NCI-H2107 (cell line): ENCODE data around the gene DMKN.
"Not testable (repeated sequence)": the region's sequence is repeated elsewhere in the genome, so short reads cannot be mapped to it uniquely, and the experiment has no call there.

ENCODE experiments used
- DNase-seq: peaks from one replicate; lab custom pipeline; 2025; lab: John Stamatoyannopoulos, UW

DMKN gene

GRCh38 chr19:35461788-35462187, 51.7 kb downstream of the DMKN start:
- not testable (repeated sequence) for DNase-seq

- no peak for DNase-seq
Measured at GRCh38 chr19:35461060-35461459, 52.4 kb downstream of the DMKN start.

GRCh38 chr19:35460608-35461007, 52.8 kb downstream of the DMKN start:
- DNase-seq: no peak

- no peak for DNase-seq
Measured at GRCh38 chr19:35459414-35460082, 53.9 kb downstream of the DMKN start.

- no peak for DNase-seq
Measured at GRCh38 chr19:35458731-35459391, 54.6 kb downstream of the DMKN start.

- no peak for DNase-seq
Measured at GRCh38 chr19:35458192-35458591, 55.3 kb downstream of the DMKN start.

- DNase-seq: no peak
Measured at GRCh38 chr19:35457173-35457572, 56.3 kb downstream of the DMKN start.

- DNase-seq: no peak
Measured at GRCh38 chr19:35455616-35456201, 57.7 kb downstream of the DMKN start.

GRCh38 chr19:35454663-35455062, 58.8 kb downstream of the DMKN start:
- no peak for DNase-seq

- DNase-seq: no peak
Measured at GRCh38 chr19:35451338-35452096, 61.9 kb downstream of the DMKN start.

GRCh38 chr19:35449359-35450043, 63.9 kb downstream of the DMKN start:
- DNase-seq: no peak

GRCh38 chr19:35447606-35448469, 65.6 kb downstream of the DMKN start, which contains the start of gene FFAR2:
Gene FFAR2 (plus strand): TSS chr19:35448257. CDS start chr19:35449715, 1,458 bp downstream.
- DNase-seq: no peak
